NCI-H510A treated with DMSO at 0.1 percent for 48 hours (cell line): ENCODE measurements around the gene RALB.

Source experiments
- DNase-seq: peaks from one replicate; lab custom pipeline; 2025; lab: John Stamatoyannopoulos, UW

RALB gene

GRCh38 chr2:120265006-120265405, 12.4 kb downstream of the RALB start:
- DNase-seq: no peak

- no peak for DNase-seq
Measured at GRCh38 chr2:120267348-120267747, 14.7 kb downstream of the RALB start.

GRCh38 chr2:120269076-120269744, 16.6 kb downstream of the RALB start:
- no peak for DNase-seq

GRCh38 chr2:120269816-120270215, 17.2 kb downstream of the RALB start:
- no peak for DNase-seq

GRCh38 chr2:120271711-120272379, 19.2 kb downstream of the RALB start:
- DNase-seq: no peak

- DNase-seq: no peak
Measured at GRCh38 chr2:120272763-120273481, 20.3 kb downstream of the RALB start.

- no peak for DNase-seq
Measured at GRCh38 chr2:120275617-120276400, 23.2 kb downstream of the RALB start.

- DNase-seq: no peak
Measured at GRCh38 chr2:120277505-120278205, 25.0 kb downstream of the RALB start.

- no peak for DNase-seq
Measured at GRCh38 chr2:120278901-120279300, 26.2 kb downstream of the RALB start.

- DNase-seq: no peak
Measured at GRCh38 chr2:120279708-120280107, 27.1 kb downstream of the RALB start.

GRCh38 chr2:120283649-120284048, 31.0 kb downstream of the RALB start:
- no peak for DNase-seq

GRCh38 chr2:120285056-120285455, 32.4 kb downstream of the RALB start:
- DNase-seq: no peak

- DNase-seq: no peak
Measured at GRCh38 chr2:120287183-120288015, 34.7 kb downstream of the RALB start.

GRCh38 chr2:120288016-120288373, 35.3 kb downstream of the RALB start:
- no peak for DNase-seq

GRCh38 chr2:120289221-120289906, 36.7 kb downstream of the RALB start:
- no peak for DNase-seq

GRCh38 chr2:120290737-120291136, 38.1 kb downstream of the RALB start:
- DNase-seq: no peak

- no peak for DNase-seq
Measured at GRCh38 chr2:120291401-120292311, 39.0 kb downstream of the RALB start.

- no peak for DNase-seq
Measured at GRCh38 chr2:120293096-120294007, 40.7 kb downstream of the RALB start.
